Ureter (tissue), 1 donor: ENCODE results near the gene ATP6V1G1. TPM values are rescaled to one million over a fixed set of nuclear protein-coding genes. Genes with fewer than 3 reads are reported as not detected.
"Not testable (repeated sequence)": the region's sequence is repeated elsewhere in the genome, so short reads cannot be mapped to it uniquely, and the experiment has no call there.

Experiments
- DNase-seq: peaks from one replicate; pipeline ENCODE4 v3.0.0-alpha.2; 2020; ENCODE audit warnings: low spot score
- total RNA-seq: library from RNA; stranded (reverse); gene quantifications from one replicate; pipeline ENCODE4 v1.2.4, GENCODE V29; 2023
- donor health status: DM: yes; HTN: yes; CAD: no.

ATP6V1G1 gene
- total RNA-seq, 1 donor from 2014 or later: 136 TPM

- DNase-seq: not testable (repeated sequence)
Observed at GRCh38 chr9:114578134-114578533, 9.4 kb upstream of the ATP6V1G1 start.

GRCh38 chr9:114580609-114581193, 6.9 kb upstream of the ATP6V1G1 start:
- DNase-seq: no peak

- no peak for DNase-seq
Observed at GRCh38 chr9:114583371-114584155, 4.0 kb upstream of the ATP6V1G1 start.

GRCh38 chr9:114588210-114588609, 641 bp downstream of the ATP6V1G1 start:
- no peak for DNase-seq

GRCh38 chr9:114588651-114589526, 1.3 kb downstream of the ATP6V1G1 start:
- no peak for DNase-seq

GRCh38 chr9:114590328-114590727, 2.8 kb downstream of the ATP6V1G1 start:
- no peak for DNase-seq

GRCh38 chr9:114591291-114591787, 3.8 kb downstream of the ATP6V1G1 start:
- DNase-seq: no peak

- DNase-seq: no peak
Observed at GRCh38 chr9:114591849-114592248, 4.3 kb downstream of the ATP6V1G1 start.

GRCh38 chr9:114592356-114592755, 4.8 kb downstream of the ATP6V1G1 start:
- DNase-seq: peak; percentile 59

GRCh38 chr9:114594136-114594535, 6.6 kb downstream of the ATP6V1G1 start:
- no peak for DNase-seq

GRCh38 chr9:114600502-114601248, 13.1 kb downstream of the ATP6V1G1 start:
- DNase-seq: not testable (repeated sequence)

GRCh38 chr9:114601787-114602186, 14.2 kb downstream of the ATP6V1G1 start:
- DNase-seq: not testable (repeated sequence)

GRCh38 chr9:114602620-114603019, 15.1 kb downstream of the ATP6V1G1 start:
- no peak for DNase-seq

- DNase-seq: no peak
Observed at GRCh38 chr9:114603248-114603647, 15.7 kb downstream of the ATP6V1G1 start.

- DNase-seq: no peak
Observed at GRCh38 chr9:114604989-114605388, 17.4 kb downstream of the ATP6V1G1 start.

GRCh38 chr9:114606068-114606467, 18.5 kb downstream of the ATP6V1G1 start:
- no peak for DNase-seq

- DNase-seq: no peak
Observed at GRCh38 chr9:114606597-114607207, 19.1 kb downstream of the ATP6V1G1 start.

GRCh38 chr9:114607671-114608524, 20.3 kb downstream of the ATP6V1G1 start:
- no peak for DNase-seq

GRCh38 chr9:114608525-114608796, 20.9 kb downstream of the ATP6V1G1 start:
- no peak for DNase-seq
